Heart left ventricle (tissue), 13 donors: ENCODE data around the gene ZNF618.

Experiments
- CTCF ChIP-seq, 12 donors: fragments of 200-600 bp; sonication (generic) in 4 of 12; IDR thresholded peaks; one replicate each; pipeline versions ENCODE4 v1.5.0 to v1.8.0; 2018 to 2022; ENCODE audit warnings: antibody characterized with exemption in 12 of 12, mild to moderate bottlenecking in 5 of 12
- POLR2A ChIP-seq, 2 donors: fragments of 450-650 bp; IDR thresholded peaks; one replicate each; pipeline ENCODE4 v1.6.1; 2017; ENCODE audit warnings: antibody characterized with exemption in 2 of 2, mild to moderate bottlenecking in 2 of 2, moderate library complexity in 2 of 2
- donor health status: ischemic (EF 13 %, LVEDD 7.1; RV severe dilation, severe dysfunction).
- donor health status: DM: no; HTN: yes; CAD: no.
- donor health status: DM: no; HTN: no; CAD: no.
- donor health status: ischemic (EF 25% LVEDD 6.9; RV normal size, moderate dysfunction).
- donor health status: ischemic (EF 25% LVEDD 5.7; RV mildly dilated, moderate dysfunction).
- donor health status: ischemic (EF 35%, LVEDD 5.7; RV mildly dilated, moderate dysfunction).
- donor health status: nonischemic (EF 11% LVEDD 7.7; RV severe dilation, severe dysfunction).
- donor health status: DM: yes; HTN: yes; CAD: no.
- donor health status: PGD.
- donor health status: ischemic (EF 29% LVEDD 5.4; RV normal size, mild dysfunction).
- donor health status: nonischemic (EF 23%, LVEDD 6.1; RV moderate dilation, normal function).

GRCh38 chr9:113888976-113889375, 12.9 kb downstream of the ZNF618 start:
- TF ChIP-seq CTCF (IDR thresholded peaks at IDR 0.05) (no peak), POLR2A (IDR thresholded peaks at IDR 0.05) (no peak)
